ENCODE results near the gene CHST15. TPM values are rescaled to one million over a fixed set of nuclear protein-coding genes. Genes with fewer than 3 reads are reported as not detected.

The CHST15 gene
- total and polyA plus RNA-seq, 2 donors from 2014 or later = 2.8 to 39.7 TPM

- Histone ChIP-seq H3K27me3 (ENCODE audit: control insufficient read depth, insufficient read depth, low read length) (no peaks in the 10 kb centered on the region), H3K27ac (ENCODE audit: low read depth in 2 of 2, low read length in 2 of 2) (no peak overlapping the region), H3K9ac (ENCODE audit: low read length in 3 of 3) (no peak overlapping the region), H3K9me3 (ENCODE audit: control insufficient read depth in 2 of 3, insufficient read depth in 1 of 3, low read length in 3 of 3) (no peaks in the 10 kb centered on the region), H3K4me1 (ENCODE audit: control insufficient read depth in 2 of 3, insufficient read depth in 2 of 3, low read depth in 1 of 3, low read length in 3 of 3) (peaks cover 0 to 3% (median 0%) of the 10 kb centered on the region in 3 donors), H3K36me3 (ENCODE audit: control insufficient read depth in 2 of 3, insufficient read depth in 3 of 3, low read length in 3 of 3) (no peaks in the 10 kb centered on the region), H3K4me3 (ENCODE audit: low read length in 3 of 3) (no peak overlapping the region)
- DNase-seq = peak in 1 of 5 donors; percentile 12
- intact Hi-C loops (cut with DNase I) = no loop called here
- FAIRE-seq = no peak
- TF ChIP-seq CTCF (IDR thresholded peaks at IDR 0.05; ENCODE audit: borderline replicate concordance, extremely low read depth, insufficient read depth) = no peak
Measured at GRCh38 chr10:124020981-124021815, 72.2 kb downstream of the CHST15 start.

- no peak for FAIRE-seq
- Histone ChIP-seq H3K9ac (ENCODE audit: low read length in 3 of 3) (no peak overlapping the region), H3K27ac (ENCODE audit: low read depth in 2 of 2, low read length in 2 of 2) (no peak overlapping the region), H3K27me3 (ENCODE audit: control insufficient read depth, insufficient read depth, low read length) (no peaks in the 10 kb centered on the region), H3K36me3 (ENCODE audit: control insufficient read depth in 2 of 3, insufficient read depth in 3 of 3, low read length in 3 of 3) (no peaks in the 10 kb centered on the region), H3K4me1 (ENCODE audit: control insufficient read depth in 2 of 3, insufficient read depth in 2 of 3, low read depth in 1 of 3, low read length in 3 of 3) (no peaks in the 10 kb centered on the region), H3K4me3 (ENCODE audit: low read length in 3 of 3) (no peak overlapping the region), H3K9me3 (ENCODE audit: control insufficient read depth in 2 of 3, insufficient read depth in 1 of 3, low read length in 3 of 3) (no peaks in the 10 kb centered on the region)
- TF ChIP-seq CTCF (IDR thresholded peaks at IDR 0.05; ENCODE audit: borderline replicate concordance, extremely low read depth, insufficient read depth) = no peak
- DNase-seq = peak in 1 of 5 donors; percentile 59
- intact Hi-C loops (cut with DNase I) = no loop called here
Measured at GRCh38 chr10:124019886-124020797, 73.3 kb downstream of the CHST15 start.

- no peak for TF ChIP-seq CTCF (IDR thresholded peaks at IDR 0.05; ENCODE audit: borderline replicate concordance, extremely low read depth, insufficient read depth)
- FAIRE-seq (no peak), DNase-seq (peak in 1 of 5 donors; percentile 61)
- intact Hi-C loops (cut with DNase I) = no loop called here
- H3K27me3 ChIP-seq (ENCODE audit: control insufficient read depth, insufficient read depth, low read length) = no peaks in the 10 kb centered on the region
- no peak overlapping the region for H3K4me3 ChIP-seq (ENCODE audit: low read length in 3 of 3)
- no peaks in the 10 kb centered on the region for H3K9me3 ChIP-seq (ENCODE audit: control insufficient read depth in 2 of 3, insufficient read depth in 1 of 3, low read length in 3 of 3)
- H3K27ac ChIP-seq (ENCODE audit: low read depth in 2 of 2, low read length in 2 of 2) = no peak overlapping the region
- H3K4me1 ChIP-seq (ENCODE audit: control insufficient read depth in 2 of 3, insufficient read depth in 2 of 3, low read depth in 1 of 3, low read length in 3 of 3) = no peaks in the 10 kb centered on the region
- no peaks in the 10 kb centered on the region for H3K36me3 ChIP-seq (ENCODE audit: control insufficient read depth in 2 of 3, insufficient read depth in 3 of 3, low read length in 3 of 3)
- H3K9ac ChIP-seq (ENCODE audit: low read length in 3 of 3) = no peak overlapping the region
Measured at GRCh38 chr10:124018886-124019525, 74.4 kb downstream of the CHST15 start.
